KMS-11 (cell line): Measurements from ENCODE around the gene MYOM3.

ENCODE experiments used
- H2AFZ ChIP-seq: fragments of 200-600 bp; sonication (generic); 2 replicates; pipeline ENCODE4 v1.6.1; 2016; ENCODE audit warnings: antibody characterized with exemption, mixed run types, low read depth
- H3K27ac ChIP-seq: fragments of 200-600 bp; sonication (generic); 2 replicates; pipeline ENCODE4 v1.6.1; 2016; ENCODE audit warnings: mild to moderate bottlenecking, mixed run types
- H3K27me3 ChIP-seq: fragments of 200-600 bp; sonication (generic); 2 replicates; pipeline ENCODE4 v1.6.1; 2017; ENCODE audit warnings: mild to moderate bottlenecking, low read depth, mixed run types, moderate library complexity; ENCODE audit not compliant: insufficient read depth
- H3K36me3 ChIP-seq: fragments of 200-600 bp; sonication (generic); 2 replicates; pipeline ENCODE4 v1.6.1; 2017; ENCODE audit warnings: mild to moderate bottlenecking, mixed run types; ENCODE audit not compliant: insufficient read depth
- H3K4me1 ChIP-seq: fragments of 200-600 bp; sonication (generic); 2 replicates; pipeline ENCODE4 v1.6.1; 2016; ENCODE audit warnings: mild to moderate bottlenecking, low read depth, mixed run types; ENCODE audit not compliant: poor library complexity, severe bottlenecking
- H3K4me2 ChIP-seq: fragments of 200-600 bp; sonication (generic); 2 replicates; pipeline ENCODE4 v1.7.0; 2016; ENCODE audit warnings: mild to moderate bottlenecking, mixed run types
- H3K4me3 ChIP-seq: fragments of 200-600 bp; sonication (generic); IDR thresholded peaks from 2 replicates; pipeline ENCODE4 v1.6.1; 2017; ENCODE audit warnings: low read depth, low read length, mixed read lengths; ENCODE audit not compliant: insufficient read depth
- H3K79me2 ChIP-seq: fragments of 200-600 bp; sonication (generic); 2 replicates; pipeline ENCODE4 v1.6.1; 2016; ENCODE audit warnings: low read depth, mixed run types; ENCODE audit not compliant: insufficient read depth
- H3K9ac ChIP-seq: fragments of 200-600 bp; sonication (generic); 2 replicates; pipeline ENCODE4 v1.6.1; 2016; ENCODE audit warnings: mild to moderate bottlenecking, mixed run types
- H4K20me1 ChIP-seq: fragments of 200-600 bp; sonication (generic); 2 replicates; pipeline ENCODE4 v1.6.1; 2016; ENCODE audit warnings: mild to moderate bottlenecking, mixed run types; ENCODE audit not compliant: insufficient read depth
- CTCF ChIP-seq: fragments of 200-600 bp; sonication (generic); conservative IDR thresholded peaks from 2 replicates; pipeline ENCODE4 v1.6.1; 2017; ENCODE audit warnings: low read depth, mild to moderate bottlenecking, antibody characterized with exemption, low read length, moderate library complexity, mixed read lengths

The MYOM3 gene

GRCh38 chr1:24139841-24140425, 28.0 kb upstream of the MYOM3 start:
- peaks cover 16% of the 10 kb centered on the region for H3K4me1 ChIP-seq
- no peak overlapping the region for H2AFZ ChIP-seq
- H3K36me3 ChIP-seq, result no peaks in the 10 kb centered on the region
- no peak overlapping the region for H3K27ac ChIP-seq
- TF ChIP-seq CTCF, result no peak
- no peaks in the 10 kb centered on the region for H3K27me3 ChIP-seq
- H3K79me2 ChIP-seq, result no peaks in the 10 kb centered on the region
- H4K20me1 ChIP-seq, result no peaks in the 10 kb centered on the region
- H3K4me3 ChIP-seq, result no peak overlapping the region
- no peak overlapping the region for H3K4me2 ChIP-seq
- H3K9ac ChIP-seq, result no peak overlapping the region

GRCh38 chr1:24139222-24139489, 27.2 kb upstream of the MYOM3 start:
- Histone ChIP-seq H3K4me1 (peaks cover 16% of the 10 kb centered on the region), H3K79me2 (no peaks in the 10 kb centered on the region), H4K20me1 (no peaks in the 10 kb centered on the region), H3K4me2 (no peak overlapping the region), H3K27ac (no peak overlapping the region), H3K9ac (no peak overlapping the region), H3K4me3 (no peak overlapping the region), H3K27me3 (no peaks in the 10 kb centered on the region), H2AFZ (no peak overlapping the region), H3K36me3 (no peaks in the 10 kb centered on the region)
- TF ChIP-seq CTCF, result no peak

- no peak for TF ChIP-seq CTCF
- Histone ChIP-seq H3K4me3 (no peak overlapping the region), H3K27me3 (no peaks in the 10 kb centered on the region), H3K27ac (no peak overlapping the region), H3K9ac (no peak overlapping the region), H3K36me3 (no peaks in the 10 kb centered on the region), H3K4me2 (no peak overlapping the region), H3K79me2 (no peaks in the 10 kb centered on the region), H4K20me1 (no peaks in the 10 kb centered on the region), H2AFZ (no peak overlapping the region), H3K4me1 (peaks cover 16% of the 10 kb centered on the region)
These were observed 26.7 kb upstream of the MYOM3 start for GRCh38 chr1:24138476-24139221.

- Histone ChIP-seq H4K20me1 (no peaks in the 10 kb centered on the region), H2AFZ (no peak overlapping the region), H3K27ac (no peak overlapping the region), H3K4me1 (peaks cover 5% of the 10 kb centered on the region), H3K4me2 (no peak overlapping the region), H3K79me2 (no peaks in the 10 kb centered on the region), H3K9ac (no peak overlapping the region), H3K27me3 (no peaks in the 10 kb centered on the region), H3K36me3 (no peaks in the 10 kb centered on the region), H3K4me3 (no peak overlapping the region)
- no peak for TF ChIP-seq CTCF
These were observed 25.1 kb upstream of the MYOM3 start for GRCh38 chr1:24136956-24137539.
